Brain pericyte (primary cell): Measurements from ENCODE around the gene AREG.

Experiments
- DNase-seq: peaks from one replicate; pipeline ENCODE4 v3.0.0-alpha.2; 2012; ENCODE audit warnings: low read depth, low spot score

The AREG gene

GRCh38 chr4:74504212-74504611 lies 59.3 kb downstream of the AREG start:
- peak; percentile 43 for DNase-seq
